CD14-positive monocyte (primary cell): ENCODE results near the gene TNNT1. TPM values are rescaled to one million over a fixed set of nuclear protein-coding genes. Genes with fewer than 3 reads are reported as not detected.
"Not testable (repeated sequence)": the region's sequence is repeated elsewhere in the genome, so short reads cannot be mapped to it uniquely, and the experiment has no call there.

Experiments
- DNase-seq, 3 donors: peaks; one replicate each; pipeline ENCODE4 v3.0.0-alpha.2; 2011 to 2022
- H2AFZ ChIP-seq: 2 replicates; pipeline ENCODE4 v1.6.0; 2012; ENCODE audit warnings: mild to moderate bottlenecking, low read depth, low read length, inconsistent platforms; ENCODE audit not compliant: insufficient read depth, poor library complexity, severe bottlenecking
- H3K27ac ChIP-seq, 2 donors: 1 replicate in 1 of 2; 2 replicates in 1 of 2; pipeline ENCODE4 v1.5.1; 2012 to 2013; ENCODE audit warnings: low read length in 2 of 2, control low read depth in 1 of 2, inconsistent platforms in 1 of 2, low read depth in 1 of 2, mild to moderate bottlenecking in 1 of 2
- H3K27me3 ChIP-seq, 2 donors: one replicate each; pipeline versions ENCODE4 v1.6.0 to v1.6.1; 2011 to 2013; ENCODE audit warnings: low read length in 2 of 2; ENCODE audit not compliant: control insufficient read depth in 2 of 2, insufficient read depth in 2 of 2
- H3K36me3 ChIP-seq, 2 donors: replicated peaks in 1 of 2; 1 replicate in 1 of 2; 2 replicates in 1 of 2; pipeline versions ENCODE4 v1.5.1 to v1.6.1; 2012 to 2013; ENCODE audit warnings: low read length in 2 of 2, control low read depth in 1 of 2, inconsistent platforms in 1 of 2, mild to moderate bottlenecking in 1 of 2; ENCODE audit not compliant: insufficient read depth in 2 of 2, control insufficient read depth in 1 of 2
- H3K4me1 ChIP-seq, 2 donors: 1 replicate in 1 of 2; 2 replicates in 1 of 2; pipeline versions ENCODE4 v1.5.1 to v1.6.1; 2012 to 2013; ENCODE audit warnings: low read length in 2 of 2, control low read depth in 1 of 2, inconsistent platforms in 1 of 2, mild to moderate bottlenecking in 1 of 2, moderate library complexity in 1 of 2; ENCODE audit not compliant: insufficient read depth in 2 of 2, control insufficient read depth in 1 of 2
- H3K4me2 ChIP-seq: replicated peaks from 2 replicates; pipeline ENCODE3; 2012; ENCODE audit warnings: low read length, moderate library complexity, mild to moderate bottlenecking; ENCODE audit not compliant: poor library complexity, severe bottlenecking; ENCODE audit errors: extremely low read depth
- H3K4me3 ChIP-seq, 3 experiments: fragments of 200-600 bp in 1 of 3; sonication (generic) in 1 of 3; replicated peaks in 1 of 3; 1 replicate in 2 of 3; 2 replicates in 1 of 3; pipeline ENCODE4 v1.5.1; 2011 to 2013; ENCODE audit warnings: low read length in 3 of 3, mild to moderate bottlenecking in 3 of 3, control low read depth in 2 of 3, low read depth in 2 of 3, inconsistent platforms in 1 of 3, moderate library complexity in 1 of 3
- H3K79me2 ChIP-seq: 2 replicates; pipeline ENCODE4 v1.6.0; 2012; ENCODE audit warnings: mild to moderate bottlenecking, control low read depth, inconsistent platforms, low read length, moderate library complexity; ENCODE audit not compliant: insufficient read depth
- H3K9ac ChIP-seq: 2 replicates; pipeline ENCODE4 v1.6.0; 2017; ENCODE audit warnings: low read length, mild to moderate bottlenecking; ENCODE audit not compliant: insufficient read depth, poor library complexity, severe bottlenecking
- H3K9me3 ChIP-seq, 2 donors: replicated peaks in 1 of 2; 1 replicate in 1 of 2; 2 replicates in 1 of 2; pipeline versions ENCODE4 v1.5.1 to v1.6.1; 2012 to 2013; ENCODE audit warnings: low read length in 2 of 2, control low read depth in 1 of 2; ENCODE audit not compliant: control insufficient read depth in 1 of 2, insufficient read depth in 1 of 2
- H4K20me1 ChIP-seq: 2 replicates; pipeline ENCODE4 v1.6.0; 2012; ENCODE audit warnings: mild to moderate bottlenecking, low read length, control low read depth, moderate library complexity; ENCODE audit not compliant: insufficient read depth
- H3K27ac Mint-ChIP-seq, 7 donors: one replicate each; pipeline ENCODE4 v1.8.0; 2020; ENCODE audit warnings: mild to moderate bottlenecking in 7 of 7, mixed read lengths in 7 of 7, moderate library complexity in 6 of 7, inconsistent platforms in 2 of 7
- H3K27me3 Mint-ChIP-seq, 3 donors: one replicate each; pipeline ENCODE4 v1.8.0; 2021 to 2022; ENCODE audit warnings: low read depth in 3 of 3, mild to moderate bottlenecking in 3 of 3, mixed read lengths in 3 of 3, moderate library complexity in 3 of 3, inconsistent platforms in 1 of 3
- H3K36me3 Mint-ChIP-seq, 2 donors: one replicate each; pipeline ENCODE4 v1.8.0; 2020; ENCODE audit warnings: mixed read lengths in 2 of 2, inconsistent platforms in 1 of 2, mild to moderate bottlenecking in 1 of 2
- H3K4me1 Mint-ChIP-seq: one replicate; pipeline ENCODE4 v1.8.0; 2020; ENCODE audit warnings: mild to moderate bottlenecking, mixed read lengths
- H3K4me3 Mint-ChIP-seq, 2 donors: one replicate each; pipeline ENCODE4 v1.8.0; 2020; ENCODE audit warnings: mild to moderate bottlenecking in 2 of 2, mixed read lengths in 2 of 2, moderate library complexity in 1 of 2
- H3K9me3 Mint-ChIP-seq, 7 donors: one replicate each; pipeline ENCODE4 v1.8.0; 2020 to 2022; ENCODE audit warnings: mixed read lengths in 7 of 7, mild to moderate bottlenecking in 6 of 7, moderate library complexity in 6 of 7, inconsistent platforms in 2 of 7
- CTCF ChIP-seq: fragments of 200-600 bp; IDR thresholded peaks from one replicate; pipeline ENCODE4 v1.8.0; 2022; ENCODE audit warnings: antibody characterized with exemption, mild to moderate bottlenecking
- WGBS: methylation state at CpG from one replicate; pipeline ENCODE4 v1.1.5; 2013; ENCODE audit warnings: missing lambda C conversion rate; ENCODE audit not compliant: insufficient coverage; 5-methylcytosine and 5-hydroxymethylcytosine counted together
- intact Hi-C, 2 donors: fragments of 100-400 bp; cut with micrococcal nuclease; formaldehyde crosslinking; loops; one replicate each; pipeline versions ENCODE4 v1.15.0 to v1.15.1; 2023
- polyA plus RNA-seq, 3 donors: library from polyadenylated mRNA; depleted of rRNA in 1 of 3; unstranded in 2 of 3; stranded (reverse) in 1 of 3; fragments of 300-500 nt in 2 of 3; fragments of >200 nt in 1 of 3; fragmentation: Illumina TruSeq in 2 of 3; gene quantifications; 1 replicate in 2 of 3; 2 replicates in 1 of 3; pipeline ENCODE4 v1.2.3, GENCODE V29; 2012 to 2021

The TNNT1 gene
- polyA plus RNA-seq, 3 donors, result 9.4 to 41.9 (median 9.8) TPM

- Histone ChIP-seq H4K20me1 (no peaks in the 10 kb centered on the region), H3K4me2 (peak within 1 kb of the TSS; percentile 22), H3K36me3 (no peaks in the 10 kb centered on the region), H3K9ac (no peak within 1 kb of the TSS), H2AFZ (no peak within 1 kb of the TSS), H3K4me3 (peak within 1 kb of the TSS in 1 of 3 experiments; percentile 20), H3K27me3 (peaks cover 14 to 66% of the 10 kb centered on the region in 2 donors), H3K9me3 (peaks cover 4 to 8% of the 10 kb centered on the region in 2 donors), H3K27ac (no peak within 1 kb of the TSS), H3K79me2 (no peaks in the 10 kb centered on the region), H3K4me1 (peaks cover 5 to 17% of the 10 kb centered on the region in 2 donors)
- Mint-ChIP-seq H3K27ac (no peak within 1 kb of the TSS), H3K27me3 (peaks cover 58 to 76% (median 75%) of the 10 kb centered on the region in 3 donors), H3K36me3 (peaks cover 2 to 6% of the 10 kb centered on the region in 2 donors), H3K4me3 (peak within 1 kb of the TSS; percentile 37 to 84), H3K4me1 (peaks cover 7% of the 10 kb centered on the region), H3K9me3 (peaks cover 3 to 23% (median 15%) of the 10 kb centered on the region in 7 donors)
- 55% methylated on average over 25 of the region's 39 CpGs for WGBS
- intact Hi-C loops, result no loop called here
- TF ChIP-seq CTCF, result no peak
- DNase-seq, result no peak
Observed at GRCh38 chr19:55157064-55157908, 8.3 kb upstream of the TNNT1 start, which contains the start of gene TNNI3. TSS of gene TNNI3 (minus strand) at chr19:55157732. CDS start at chr19:55157589, 143 bp downstream.

GRCh38 chr19:55156202-55157063, 7.4 kb upstream of the TNNT1 start:
- Mint-ChIP-seq H3K36me3 (peaks cover 2 to 6% of the 10 kb centered on the region in 2 donors), H3K27ac (no peak overlapping the region), H3K4me1 (peaks cover 11% of the 10 kb centered on the region), H3K27me3 (peaks cover 49 to 72% (median 66%) of the 10 kb centered on the region in 3 donors), H3K4me3 (peak overlapping the region; percentile 37 to 84), H3K9me3 (peaks cover 9 to 29% (median 20%) of the 10 kb centered on the region in 7 donors)
- WGBS, result under 1% methylated on average over 36 of the region's 52 CpGs
- DNase-seq, result no peak
- H3K4me2 ChIP-seq, result peak overlapping the region; percentile 22
- no peak overlapping the region for H3K9ac ChIP-seq
- peaks cover 5 to 17% of the 10 kb centered on the region in 2 donors for H3K4me1 ChIP-seq
- H3K4me3 ChIP-seq, result peak overlapping the region in 1 of 3 experiments; percentile 20
- intact Hi-C loops, result no loop called here
- no peak overlapping the region for H3K27ac ChIP-seq
- peaks cover 12 to 58% of the 10 kb centered on the region in 2 donors for H3K27me3 ChIP-seq
- no peaks in the 10 kb centered on the region for H4K20me1 ChIP-seq
- H2AFZ ChIP-seq, result no peak overlapping the region
- TF ChIP-seq CTCF, result no peak
- H3K36me3 ChIP-seq, result no peaks in the 10 kb centered on the region
- H3K9me3 ChIP-seq, result peaks cover 9 to 15% of the 10 kb centered on the region in 2 donors
- H3K79me2 ChIP-seq, result no peaks in the 10 kb centered on the region

GRCh38 chr19:55155784-55156183, 6.8 kb upstream of the TNNT1 start:
- H3K36me3 ChIP-seq, intact Hi-C loops, H3K27ac Mint-ChIP-seq, DNase-seq, H3K4me2 ChIP-seq, H3K36me3 Mint-ChIP-seq, H2AFZ ChIP-seq, H3K79me2 ChIP-seq, H4K20me1 ChIP-seq, H3K9ac ChIP-seq, H3K27ac ChIP-seq: not testable (repeated sequence)
- 7% methylated on average over 4 of the region's 5 CpGs for WGBS
- Histone ChIP-seq H3K9me3 (peaks cover 8 to 18% of the 10 kb centered on the region in 2 donors), H3K4me1 (peaks cover 5 to 17% of the 10 kb centered on the region in 2 donors), H3K4me3 (peak overlapping the region in 1 of 3 experiments; percentile 20), H3K27me3 (peaks cover 10 to 51% of the 10 kb centered on the region in 2 donors)
- Mint-ChIP-seq H3K27me3 (peaks cover 44 to 68% (median 60%) of the 10 kb centered on the region in 3 donors), H3K9me3 (peaks cover 9 to 29% (median 21%) of the 10 kb centered on the region in 7 donors), H3K4me1 (peaks cover 11% of the 10 kb centered on the region), H3K4me3 (peak overlapping the region in 1 of 2 donors; percentile 84)
